ENCODE measurements around the gene SARM1.
"Not testable (repeated sequence)": the region's sequence is repeated elsewhere in the genome, so short reads cannot be mapped to it uniquely, and the experiment has no call there.

Gene SARM1

GRCh38 chr17:28371245-28372202 is at the start of gene SARM1:
Gene SARM1 (plus strand): TSS chr17:28371694. CDS start chr17:28372033, 339 bp downstream.
- DNase-seq (ENCODE audit: low read depth in 2 of 2): peak; percentile 84 to 85

GRCh38 chr17:28324267-28324745 is 47.2 kb upstream of the SARM1 start:
- DNase-seq (ENCODE audit: low read depth in 2 of 2): no peak

DNA sequence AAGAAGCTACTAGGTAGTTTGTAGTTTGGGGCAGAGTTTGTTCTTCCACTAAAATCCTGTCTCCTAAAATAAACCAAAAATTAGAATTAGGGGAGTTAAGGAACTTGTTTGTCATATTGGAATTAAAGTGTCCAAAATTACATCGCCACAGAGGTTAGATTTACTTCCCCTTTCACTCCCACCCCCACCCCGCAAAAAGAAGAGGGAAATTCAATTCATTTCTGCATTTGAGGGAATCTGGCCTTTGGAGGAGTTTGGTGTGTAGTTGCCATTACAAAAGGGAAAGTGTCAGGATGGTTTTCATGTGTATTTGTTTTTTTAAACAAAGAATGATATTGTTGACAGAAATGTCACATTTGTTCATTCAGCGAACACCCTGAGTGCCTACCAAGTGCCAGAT is 46.7 kb upstream of the SARM1 start:
- DNase-seq (ENCODE audit: low read depth in 2 of 2): no peak

GRCh38 chr17:28325211-28325610 is 46.3 kb upstream of the SARM1 start:
- DNase-seq (ENCODE audit: low read depth in 2 of 2): no peak

- DNase-seq (ENCODE audit: low read depth in 2 of 2): no peak
These were observed 45.4 kb upstream of the SARM1 start for GRCh38 chr17:28326114-28326513.

GRCh38 chr17:28327031-28327607 is 44.4 kb upstream of the SARM1 start:
- DNase-seq (ENCODE audit: low read depth in 2 of 2): no peak

GRCh38 chr17:28327709-28328108 is 43.8 kb upstream of the SARM1 start:
- DNase-seq (ENCODE audit: low read depth in 2 of 2): no peak

- DNase-seq (ENCODE audit: low read depth in 2 of 2): no peak
These were observed 43.2 kb upstream of the SARM1 start for GRCh38 chr17:28328325-28328724.

- DNase-seq (ENCODE audit: low read depth in 2 of 2): no peak
These were observed 40.8 kb upstream of the SARM1 start for GRCh38 chr17:28330671-28331070.

DNA sequence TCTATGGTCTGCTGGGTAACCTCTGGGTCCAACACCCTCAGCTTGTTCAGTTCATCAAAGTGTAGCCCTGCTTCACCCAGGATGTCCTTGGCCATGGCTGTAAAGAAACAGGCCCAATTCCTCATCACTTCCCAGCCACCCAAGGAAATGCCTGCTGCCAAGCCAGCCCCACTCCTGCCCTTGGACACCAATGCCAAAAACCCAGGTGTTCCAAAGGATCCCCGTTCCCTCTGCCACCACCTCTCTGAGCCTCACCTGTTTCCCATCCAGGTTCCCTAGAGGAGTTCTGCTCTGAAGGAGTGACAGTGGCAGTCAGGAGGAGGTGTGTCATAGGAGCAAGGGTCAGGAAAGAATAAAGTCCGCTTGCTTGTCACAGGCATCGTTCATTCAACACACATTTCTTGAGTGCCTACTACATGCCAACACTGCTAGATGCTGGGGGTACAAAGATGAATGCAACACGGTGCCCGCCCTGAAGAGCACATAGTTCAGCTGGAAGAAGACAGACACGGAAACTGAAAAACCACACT is 39.5 kb upstream of the SARM1 start:
- no peak for DNase-seq (ENCODE audit: low read depth in 2 of 2)

DNA sequence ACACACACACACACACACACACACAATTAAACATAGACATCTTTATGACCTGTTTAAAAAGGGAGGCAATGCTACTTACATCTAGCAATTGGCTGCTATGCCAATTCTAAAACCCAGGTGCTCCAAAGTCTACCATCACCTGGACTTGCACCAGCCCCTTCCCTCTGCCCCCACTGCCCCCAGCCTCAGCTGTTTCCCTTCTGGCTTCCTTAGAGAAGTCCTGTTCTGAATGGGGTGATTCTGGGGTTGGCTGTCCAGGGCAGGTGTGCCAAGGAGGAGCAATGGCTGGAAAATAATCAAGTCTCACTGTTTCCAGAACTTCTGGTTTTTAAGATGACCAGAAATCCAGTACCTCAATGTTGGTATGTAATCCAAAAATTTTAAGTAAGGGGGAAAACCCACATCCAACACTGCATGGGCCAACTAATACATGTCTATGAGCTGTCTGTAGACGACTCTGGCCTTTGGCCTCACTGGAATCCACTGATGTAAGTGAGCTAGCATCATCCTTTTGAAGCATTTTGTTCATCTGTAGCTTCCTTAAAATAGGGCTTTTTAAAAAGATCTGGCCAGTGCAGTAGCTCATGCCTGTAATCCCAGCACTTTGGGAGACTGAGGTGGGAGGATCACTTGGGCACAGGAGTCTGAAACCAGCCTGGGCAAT is 38.3 kb upstream of the SARM1 start:
- DNase-seq (ENCODE audit: low read depth in 2 of 2): no peak

DNA sequence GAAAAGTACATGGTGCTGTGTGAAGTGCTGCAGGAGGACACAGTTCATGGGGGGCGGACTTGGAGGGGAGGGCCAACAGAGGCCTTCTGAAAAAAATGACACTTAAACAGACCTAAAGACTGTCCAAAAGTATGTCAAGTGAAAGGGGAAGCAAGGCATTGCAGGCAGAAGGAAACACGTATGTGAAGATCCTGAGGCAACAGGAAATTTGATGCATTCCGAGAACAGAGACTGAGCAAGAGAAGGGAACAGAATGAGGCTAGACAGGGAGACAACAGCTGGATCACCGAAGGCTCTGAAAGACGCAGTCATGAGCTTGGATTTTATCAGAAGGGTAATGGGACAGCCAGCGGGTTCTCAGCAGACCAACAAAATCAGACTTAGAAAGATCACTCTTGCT is 37.3 kb upstream of the SARM1 start:
- DNase-seq (ENCODE audit: low read depth in 2 of 2): no peak

- DNase-seq (ENCODE audit: low read depth in 2 of 2): no peak
These were observed 36.8 kb upstream of the SARM1 start for GRCh38 chr17:28334666-28335200.

DNA sequence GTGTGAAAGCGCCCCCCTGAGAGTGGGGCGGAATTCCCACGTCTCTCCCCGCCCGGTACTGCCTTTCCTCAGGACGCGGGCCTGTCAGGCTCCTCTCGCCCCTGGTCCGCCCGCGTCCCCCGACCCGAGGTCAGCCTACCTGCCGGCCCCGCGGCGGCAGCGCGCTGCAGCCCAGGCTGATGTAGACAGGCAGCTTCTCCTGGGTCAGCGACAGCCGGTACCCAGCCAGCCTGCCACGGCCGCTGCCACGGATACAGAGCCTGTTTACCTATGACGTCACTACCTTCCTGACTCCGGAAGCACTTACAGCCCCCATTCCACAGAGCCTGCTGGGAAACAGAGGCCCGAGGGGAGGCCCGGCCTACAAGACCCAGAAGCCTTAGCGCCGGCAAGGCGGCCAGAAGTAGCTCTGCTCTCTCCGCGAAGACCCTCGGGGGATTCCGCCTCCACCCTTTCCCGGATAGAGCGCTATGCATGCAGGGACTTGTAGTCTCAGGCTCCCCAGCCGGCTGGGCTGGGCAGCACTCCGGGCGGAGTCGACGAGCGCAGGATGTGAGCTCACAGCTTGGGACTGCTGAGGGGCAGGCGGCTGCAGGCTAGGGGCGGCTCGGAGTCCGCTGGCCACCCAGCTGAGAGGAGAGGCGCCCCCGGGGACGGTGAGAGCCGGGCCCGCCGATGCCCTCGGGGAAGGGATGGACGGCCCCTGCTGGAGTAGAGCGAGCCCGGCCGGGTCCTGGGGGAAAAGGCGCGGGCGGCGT is 36.1 kb upstream of the SARM1 start, which contains the start of the genes IFT20 and TNFAIP1:
IFT20 (minus strand) TSS at position 272 of the 758 bp plus-strand sequence. CDS start 3,487 bp downstream, outside the sequence.
TNFAIP1 (plus strand) TSS at position 561 of the 758 bp plus-strand sequence. CDS start 3,761 bp downstream, outside the sequence.
- DNase-seq (ENCODE audit: low read depth in 2 of 2): peak; percentile 99 to 100

DNA sequence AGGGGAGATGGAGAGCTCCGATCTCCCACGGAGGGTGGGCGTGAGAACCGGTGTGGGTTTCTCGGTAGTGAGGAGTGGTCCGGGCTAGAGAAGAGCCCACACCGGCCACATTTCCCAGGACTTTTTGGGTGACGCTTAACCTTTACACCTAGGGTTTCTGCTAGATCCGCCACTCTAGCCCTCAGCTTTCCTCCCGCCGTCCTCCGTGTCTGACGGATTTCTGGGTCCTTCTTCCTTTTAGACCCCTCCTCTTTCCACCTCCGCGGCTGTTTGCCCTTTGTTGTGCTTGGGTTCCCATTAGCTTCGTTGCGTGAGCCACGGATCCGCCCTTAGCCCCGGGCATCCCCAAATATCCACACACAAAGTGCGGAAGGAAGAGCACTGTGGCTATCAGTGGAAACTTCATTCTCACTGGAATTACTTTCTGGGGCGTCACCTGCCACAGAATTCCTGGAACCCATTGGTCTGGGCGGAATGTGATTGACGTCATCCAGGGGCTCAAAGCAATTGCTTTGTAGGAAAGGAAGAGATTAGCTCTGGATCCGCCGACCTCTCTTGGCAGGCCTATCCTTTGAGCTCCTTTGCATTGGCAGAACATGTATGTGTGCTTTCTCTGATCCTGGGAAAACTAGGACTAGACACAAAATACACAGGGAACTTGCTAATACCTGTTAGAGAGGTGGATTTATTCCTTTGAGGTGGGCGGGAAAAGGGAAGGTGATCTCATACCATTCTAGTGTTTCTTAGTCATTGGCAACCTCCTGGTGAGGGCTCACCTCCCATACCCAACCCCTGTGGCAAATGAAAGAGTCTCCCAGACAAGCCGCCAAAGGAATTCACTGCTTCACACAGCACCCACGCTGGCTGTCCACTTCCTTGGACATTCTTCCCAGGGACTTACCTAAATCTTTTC is 35.3 kb upstream of the SARM1 start:
- DNase-seq (ENCODE audit: low read depth in 2 of 2): peak; percentile 63 to 71

- peak in 1 of 2 experiments; percentile 30 for DNase-seq (ENCODE audit: low read depth in 2 of 2)
These were observed 33.3 kb upstream of the SARM1 start for GRCh38 chr17:28338056-28338768.

DNA sequence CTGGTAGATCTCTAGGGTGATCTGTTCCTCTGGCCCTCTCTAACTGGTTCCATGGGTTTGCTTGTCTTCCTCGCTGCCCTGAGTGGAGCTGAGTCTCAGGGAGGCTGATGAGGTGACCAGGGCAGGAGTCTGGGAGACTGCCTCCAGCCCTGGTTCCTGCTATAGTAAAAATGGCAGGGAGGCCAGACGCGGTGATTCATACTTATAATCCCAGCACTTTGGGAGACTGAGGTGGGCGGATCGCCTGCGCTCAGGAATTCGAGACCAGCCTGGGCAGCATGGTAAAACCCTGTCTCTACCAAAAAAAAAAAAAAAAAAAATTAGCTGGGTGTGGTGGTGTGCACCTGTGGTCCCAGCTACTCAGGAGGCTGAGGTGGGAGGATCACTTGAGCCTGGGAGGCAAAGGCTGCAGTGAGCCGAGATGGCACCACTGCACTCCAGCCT is 32.7 kb upstream of the SARM1 start:
- DNase-seq (ENCODE audit: low read depth in 2 of 2): not testable (repeated sequence)

DNA sequence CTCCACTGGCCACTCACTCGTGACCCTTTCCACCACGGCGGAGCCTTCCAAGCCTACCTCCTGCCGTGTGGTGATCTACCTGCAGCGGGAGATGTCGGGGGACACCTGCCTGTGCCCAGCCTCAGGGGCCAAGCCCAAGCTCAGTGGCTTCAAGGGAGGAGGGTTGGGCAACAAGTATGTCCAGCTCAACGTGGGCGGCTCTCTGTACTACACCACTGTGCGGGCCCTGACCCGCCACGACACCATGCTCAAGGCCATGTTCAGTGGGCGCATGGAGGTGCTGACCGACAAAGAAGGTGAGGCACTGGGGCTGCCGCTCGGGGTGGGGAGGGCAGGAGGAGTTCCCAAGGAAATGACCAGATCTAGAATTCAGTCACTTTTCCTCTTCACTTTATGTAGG is 32.1 kb upstream of the SARM1 start:
- DNase-seq (ENCODE audit: low read depth in 2 of 2): no peak

DNA sequence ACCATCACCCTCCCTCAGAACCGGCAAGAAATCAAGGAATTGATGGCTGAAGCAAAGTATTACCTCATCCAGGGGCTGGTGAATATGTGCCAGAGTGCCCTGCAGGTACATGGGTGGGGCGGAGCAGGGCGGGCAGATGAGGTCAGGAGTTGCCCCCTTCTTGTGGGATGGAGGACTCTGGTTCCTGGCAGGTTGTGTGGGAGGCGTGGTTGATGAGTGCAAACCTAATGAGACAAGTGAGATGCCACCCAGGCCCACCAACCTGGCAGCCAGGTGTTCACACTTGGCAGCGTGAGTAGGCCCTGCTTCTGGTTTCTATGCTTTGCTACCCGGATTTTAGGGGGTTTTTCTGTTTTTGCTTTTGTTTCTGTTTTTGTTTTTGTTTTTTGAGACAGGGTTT is 31.1 kb upstream of the SARM1 start:
- no peak for DNase-seq (ENCODE audit: low read depth in 2 of 2)
